ENCODE measurements around the gene GP2. TPM values are rescaled to one million over a fixed set of nuclear protein-coding genes. Genes with fewer than 3 reads are reported as not detected.

The GP2 gene
- total RNA-seq, 1 donor from 2014 or later = not detected

GRCh38 chr16:20301840-20302239 is 25.5 kb downstream of the GP2 start:
- TF ChIP-seq, protein P1, sequence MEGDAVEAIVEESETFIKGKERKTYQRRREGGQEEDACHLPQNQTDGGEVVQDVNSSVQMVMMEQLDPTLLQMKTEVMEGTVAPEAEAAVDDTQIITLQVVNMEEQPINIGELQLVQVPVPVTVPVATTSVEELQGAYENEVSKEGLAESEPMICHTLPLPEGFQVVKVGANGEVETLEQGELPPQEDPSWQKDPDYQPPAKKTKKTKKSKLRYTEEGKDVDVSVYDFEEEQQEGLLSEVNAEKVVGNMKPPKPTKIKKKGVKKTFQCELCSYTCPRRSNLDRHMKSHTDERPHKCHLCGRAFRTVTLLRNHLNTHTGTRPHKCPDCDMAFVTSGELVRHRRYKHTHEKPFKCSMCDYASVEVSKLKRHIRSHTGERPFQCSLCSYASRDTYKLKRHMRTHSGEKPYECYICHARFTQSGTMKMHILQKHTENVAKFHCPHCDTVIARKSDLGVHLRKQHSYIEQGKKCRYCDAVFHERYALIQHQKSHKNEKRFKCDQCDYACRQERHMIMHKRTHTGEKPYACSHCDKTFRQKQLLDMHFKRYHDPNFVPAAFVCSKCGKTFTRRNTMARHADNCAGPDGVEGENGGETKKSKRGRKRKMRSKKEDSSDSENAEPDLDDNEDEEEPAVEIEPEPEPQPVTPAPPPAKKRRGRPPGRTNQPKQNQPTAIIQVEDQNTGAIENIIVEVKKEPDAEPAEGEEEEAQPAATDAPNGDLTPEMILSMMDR (IDR thresholded peaks at IDR 0.05) = no peak
- H3K27me3 Mint-ChIP-seq (ENCODE audit: unreplicated experiment) = no peaks in the 10 kb centered on the region
- no peaks in the 10 kb centered on the region for H3K4me1 Mint-ChIP-seq (ENCODE audit: unreplicated experiment)
- no peak overlapping the region for H3K27ac Mint-ChIP-seq (ENCODE audit: unreplicated experiment)
- no peaks in the 10 kb centered on the region for H3K9me3 Mint-ChIP-seq (ENCODE audit: unreplicated experiment)
- H3K4me3 Mint-ChIP-seq (ENCODE audit: unreplicated experiment) = no peak overlapping the region
- DNase-seq (ENCODE audit: extremely low spot score, unreplicated experiment) = no peak
- H3K36me3 Mint-ChIP-seq (ENCODE audit: unreplicated experiment) = no peaks in the 10 kb centered on the region

- no peak for DNase-seq (ENCODE audit: extremely low spot score, unreplicated experiment)
- H3K4me3 Mint-ChIP-seq (ENCODE audit: unreplicated experiment) = no peak overlapping the region
- TF ChIP-seq, protein P1 (IDR thresholded peaks at IDR 0.05) = peak; percentile 54
- no peaks in the 10 kb centered on the region for H3K4me1 Mint-ChIP-seq (ENCODE audit: unreplicated experiment)
- no peaks in the 10 kb centered on the region for H3K36me3 Mint-ChIP-seq (ENCODE audit: unreplicated experiment)
- H3K27me3 Mint-ChIP-seq (ENCODE audit: unreplicated experiment) = no peaks in the 10 kb centered on the region
- no peaks in the 10 kb centered on the region for H3K9me3 Mint-ChIP-seq (ENCODE audit: unreplicated experiment)
- H3K27ac Mint-ChIP-seq (ENCODE audit: unreplicated experiment) = no peak overlapping the region
These were observed 26.8 kb downstream of the GP2 start for GRCh38 chr16:20300312-20301097.

DNA sequence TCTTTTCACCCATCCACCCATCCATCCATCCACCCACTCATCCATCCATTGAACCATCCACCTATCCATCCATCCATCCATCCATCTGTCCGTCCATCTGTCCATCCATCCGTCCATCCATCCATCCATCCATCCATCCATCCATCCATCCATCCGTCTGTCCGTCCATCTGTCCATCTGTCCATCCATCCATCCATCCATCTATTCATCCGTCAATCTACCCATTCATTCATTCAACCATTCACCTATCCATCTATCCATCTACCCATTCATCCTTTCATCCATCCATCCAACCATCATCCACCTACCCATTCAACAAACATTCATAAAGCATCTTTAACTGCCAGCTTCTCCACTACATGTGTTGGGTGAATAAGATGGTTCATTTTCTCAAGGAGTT is 28.9 kb downstream of the GP2 start:
- Mint-ChIP-seq H3K36me3 (ENCODE audit: unreplicated experiment) (no peaks in the 10 kb centered on the region), H3K27me3 (ENCODE audit: unreplicated experiment) (no peaks in the 10 kb centered on the region), H3K27ac (ENCODE audit: unreplicated experiment) (no peak overlapping the region), H3K9me3 (ENCODE audit: unreplicated experiment) (no peaks in the 10 kb centered on the region), H3K4me3 (ENCODE audit: unreplicated experiment) (no peak overlapping the region), H3K4me1 (ENCODE audit: unreplicated experiment) (no peaks in the 10 kb centered on the region)
- TF ChIP-seq, protein P1 (IDR thresholded peaks at IDR 0.05) = no peak
- DNase-seq (ENCODE audit: extremely low spot score, unreplicated experiment) = no peak

- Mint-ChIP-seq H3K36me3 (ENCODE audit: unreplicated experiment) (no peaks in the 10 kb centered on the region), H3K4me3 (ENCODE audit: unreplicated experiment) (no peak overlapping the region), H3K27ac (ENCODE audit: unreplicated experiment) (no peak overlapping the region), H3K9me3 (ENCODE audit: unreplicated experiment) (no peaks in the 10 kb centered on the region), H3K4me1 (ENCODE audit: unreplicated experiment) (no peaks in the 10 kb centered on the region), H3K27me3 (ENCODE audit: unreplicated experiment) (no peaks in the 10 kb centered on the region)
- no peak for DNase-seq (ENCODE audit: extremely low spot score, unreplicated experiment)
- TF ChIP-seq, protein P1 (IDR thresholded peaks at IDR 0.05) = no peak
These were observed 35.8 kb downstream of the GP2 start for GRCh38 chr16:20291208-20292206.

DNA sequence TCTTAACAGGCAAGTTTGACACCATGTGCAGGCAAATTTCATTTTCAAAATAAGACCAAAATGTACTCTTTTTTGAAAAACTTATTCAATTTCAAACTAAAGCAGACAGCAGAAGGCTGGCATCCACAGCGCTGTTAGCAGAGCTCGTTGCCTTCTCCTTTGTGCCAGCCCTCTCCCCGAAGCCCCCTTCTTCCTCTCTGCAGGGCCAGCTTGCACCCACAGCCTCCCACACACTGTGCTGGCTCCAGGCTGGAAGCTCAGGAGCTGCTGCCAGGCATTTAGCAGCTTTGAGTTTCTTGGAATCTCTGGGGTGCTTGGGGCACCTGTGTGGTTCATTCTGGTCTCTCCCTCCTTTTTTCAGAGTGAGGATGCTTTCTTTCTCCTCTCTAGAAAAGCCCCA is 37.7 kb downstream of the GP2 start:
- H3K36me3 Mint-ChIP-seq (ENCODE audit: unreplicated experiment) = no peaks in the 10 kb centered on the region
- no peaks in the 10 kb centered on the region for H3K4me1 Mint-ChIP-seq (ENCODE audit: unreplicated experiment)

More for the DNA sequence above, 37.7 kb downstream of the GP2 start:
- Mint-ChIP-seq H3K4me3 (ENCODE audit: unreplicated experiment) (no peak overlapping the region), H3K27ac (ENCODE audit: unreplicated experiment) (no peak overlapping the region), H3K27me3 (ENCODE audit: unreplicated experiment) (no peaks in the 10 kb centered on the region), H3K9me3 (ENCODE audit: unreplicated experiment) (peaks cover 7% of the 10 kb centered on the region)
- TF ChIP-seq, protein P1 (IDR thresholded peaks at IDR 0.05) = no peak
- DNase-seq (ENCODE audit: extremely low spot score, unreplicated experiment) = no peak
